C1 segment of cervical spinal cord (tissue), 14 donors: Measurements from ENCODE around the gene UMPS.
"Not testable (repeated sequence)": the region's sequence is repeated elsewhere in the genome, so short reads cannot be mapped to it uniquely, and the experiment has no call there.

ENCODE experiments used
- DNase-seq, 14 donors: peaks; one replicate each; lab custom pipeline; 2025; lab: John Stamatoyannopoulos, UW

Gene UMPS

DNA sequence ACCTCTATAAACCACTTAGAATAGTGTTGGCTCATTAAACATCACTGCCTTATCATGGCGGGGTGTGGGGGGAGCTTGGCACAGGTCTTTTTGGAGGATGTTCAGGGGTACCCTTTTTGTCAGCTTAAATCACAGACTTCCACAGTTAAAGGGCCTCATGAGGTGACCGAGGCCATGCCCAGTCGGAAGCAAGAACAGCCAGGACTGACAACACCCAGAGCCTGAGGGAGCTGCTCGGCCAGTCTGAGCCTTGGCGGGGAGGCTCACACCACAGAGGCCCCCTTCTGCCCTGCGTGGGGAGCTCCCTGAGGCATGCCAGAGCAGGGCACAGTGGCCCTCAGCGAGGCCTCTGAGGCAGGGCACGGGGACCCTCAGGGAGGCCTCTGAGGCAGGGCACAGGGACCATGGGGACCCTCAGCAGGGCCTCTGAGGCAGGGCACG is 49.5 kb downstream of the UMPS start:
- DNase-seq = peak in 1 of 14 donors; percentile 36

DNA sequence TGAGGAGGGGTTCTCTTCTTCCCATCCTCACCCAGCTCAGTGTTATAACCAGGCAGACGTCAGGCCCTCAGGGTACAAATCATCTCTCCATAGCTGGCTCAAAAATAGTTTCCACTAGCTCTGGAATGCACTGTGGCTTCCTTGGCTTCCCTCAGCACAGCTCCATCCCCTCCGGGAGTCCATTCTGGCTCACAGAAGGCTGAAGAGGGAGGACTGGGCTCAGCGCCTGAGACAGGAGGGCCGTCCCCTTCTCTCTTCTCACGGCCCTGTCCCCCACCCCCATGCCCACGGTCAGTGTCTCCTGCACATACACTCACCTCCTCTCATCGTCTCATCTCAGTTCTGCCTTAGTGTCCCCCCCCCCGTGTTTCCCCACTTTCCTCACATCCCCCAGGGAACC is 50.1 kb downstream of the UMPS start:
- peak in 8 of 14 donors; percentile 40 to 81 (median 74) for DNase-seq

DNA sequence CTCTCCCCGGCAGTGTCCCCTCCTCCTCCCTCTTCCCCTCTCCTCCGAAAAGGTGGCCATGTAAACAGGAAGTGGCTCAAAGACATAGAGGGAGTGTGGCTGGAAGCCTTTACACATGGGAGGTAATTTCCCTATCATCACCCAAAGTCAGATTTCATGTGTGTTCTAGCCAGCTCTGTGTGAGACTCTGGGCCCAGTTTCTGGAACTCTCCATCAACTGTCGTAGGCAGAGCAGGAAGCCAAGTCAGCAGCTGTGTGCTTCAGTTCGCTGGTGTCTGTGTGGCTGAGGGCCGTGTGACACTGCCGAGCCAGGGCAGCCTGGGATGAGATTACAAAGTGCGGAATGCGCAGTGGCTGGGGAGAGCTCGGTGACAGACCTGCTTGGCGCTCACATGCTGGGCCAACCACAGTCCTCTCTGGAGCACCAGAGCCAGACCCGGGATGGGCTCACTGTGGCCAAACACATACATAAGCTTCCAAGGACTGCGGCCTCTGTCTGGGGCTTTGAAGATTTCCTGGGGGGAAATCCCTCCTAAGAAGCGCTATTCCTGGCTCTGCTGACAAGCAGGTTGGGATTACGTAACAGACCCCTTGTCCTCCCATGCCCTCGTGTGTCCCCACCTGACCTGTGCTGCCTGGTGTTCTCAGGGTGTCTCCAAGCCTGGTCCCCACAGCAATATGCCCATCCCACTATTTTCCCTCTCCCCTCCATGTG is 50.7 kb downstream of the UMPS start:
- peak; percentile 39 to 86 (median 72) for DNase-seq

DNA sequence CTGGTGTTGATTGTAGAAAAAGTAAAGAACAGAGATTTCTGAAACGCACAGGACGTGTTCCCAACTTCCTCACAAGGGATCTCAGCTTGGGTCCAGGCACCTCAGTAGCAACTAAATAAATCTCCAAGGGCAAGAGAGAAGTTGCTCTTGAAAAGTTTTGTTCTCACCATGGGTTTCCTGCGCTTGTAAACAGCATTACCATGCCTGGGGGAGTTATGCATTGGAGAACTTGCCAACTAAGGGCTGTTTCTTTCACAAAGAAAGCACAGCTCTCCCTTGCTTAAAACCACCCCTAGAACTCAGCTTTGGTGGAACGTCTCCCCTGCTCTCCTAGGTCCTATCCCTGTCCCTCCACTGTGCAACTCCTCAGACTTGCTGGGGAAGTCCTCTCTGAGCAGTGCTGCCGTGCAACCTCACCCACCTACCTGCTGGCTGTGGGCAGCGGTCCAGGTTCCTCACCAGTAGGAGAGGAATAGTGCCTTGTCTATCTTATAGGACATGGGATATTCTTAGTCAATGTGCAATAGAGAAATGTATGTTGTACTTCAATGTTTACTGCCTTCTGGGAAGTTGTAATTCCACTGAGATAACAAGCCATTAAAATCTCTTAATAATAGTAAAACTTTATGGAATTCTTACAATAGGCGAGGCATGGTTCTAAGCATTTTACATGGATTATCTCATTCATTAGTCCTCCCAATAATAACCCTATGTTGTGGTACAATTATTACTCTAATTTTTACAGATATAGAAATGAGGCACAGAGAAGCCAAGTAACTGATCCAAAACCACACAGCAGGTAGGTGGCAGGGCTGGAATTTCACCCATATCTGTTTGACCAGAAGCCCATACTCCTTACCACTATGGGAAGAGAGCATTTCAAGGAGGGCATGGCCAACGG is 51.5 kb downstream of the UMPS start:
- no peak for DNase-seq

- DNase-seq = not testable (repeated sequence)
These were observed 52.1 kb downstream of the UMPS start for GRCh38 chr3:124782377-124782712.

DNA sequence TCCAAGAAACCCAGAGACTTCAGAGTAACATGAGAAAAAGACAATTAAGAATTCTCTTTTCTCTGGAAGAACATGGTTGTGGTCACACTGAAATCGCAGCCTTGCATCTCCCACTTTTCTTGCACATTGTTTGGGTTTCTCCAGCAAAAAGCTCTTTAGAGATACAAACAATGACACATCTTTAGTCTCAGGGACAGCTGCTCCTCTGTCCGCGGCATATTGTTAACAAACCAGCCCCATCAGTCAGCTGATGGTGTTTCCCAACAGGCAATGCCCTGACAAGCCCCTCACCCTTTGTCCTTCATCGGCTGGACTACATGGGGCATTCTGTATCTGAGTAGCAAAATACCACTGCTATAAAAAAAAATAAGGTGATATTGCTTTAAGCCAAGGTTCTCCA is 53.4 kb downstream of the UMPS start:
- peak in 1 of 14 donors; percentile 26 for DNase-seq

GRCh38 chr3:124784686-124785382 is 54.6 kb downstream of the UMPS start:
- peak in 1 of 14 donors; percentile 26 for DNase-seq

- peak in 1 of 14 donors; percentile 27 for DNase-seq
These were observed 55.7 kb downstream of the UMPS start for GRCh38 chr3:124785973-124786372.

DNA sequence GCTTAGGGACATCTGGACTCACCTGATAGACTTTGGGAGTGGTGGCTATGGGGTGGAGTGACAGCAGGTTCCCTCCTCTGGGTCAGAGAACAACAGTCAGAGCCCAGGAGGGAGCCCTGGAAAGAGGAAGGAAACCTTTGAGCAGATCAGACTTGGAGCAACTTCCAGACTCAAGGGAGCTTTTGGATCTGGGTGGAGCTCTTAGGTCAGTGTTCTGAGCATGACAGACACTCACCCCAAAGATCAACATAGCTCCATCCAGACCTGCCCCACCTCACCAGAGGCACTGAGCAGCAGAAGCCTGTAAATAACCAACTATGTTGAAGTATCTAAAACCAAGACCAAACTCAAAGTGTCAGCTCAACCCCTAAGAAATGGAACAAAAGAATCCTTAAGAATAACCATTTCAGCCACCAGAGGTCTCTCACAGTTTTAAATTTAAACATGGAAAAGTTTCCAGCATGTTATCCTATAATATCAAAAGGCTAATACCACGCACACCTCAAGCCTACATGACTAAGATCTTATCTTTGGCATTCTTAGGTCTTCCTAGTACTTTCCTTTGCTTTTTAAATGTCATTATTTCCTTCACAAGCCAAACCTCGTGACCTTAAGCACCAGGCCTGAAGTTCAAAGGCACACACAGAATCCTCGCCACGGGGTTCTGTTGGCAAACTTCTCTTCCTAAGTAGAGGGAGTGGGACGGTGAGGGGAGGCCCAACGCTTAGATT is 56.4 kb downstream of the UMPS start:
- DNase-seq = no peak

- DNase-seq = no peak
These were observed 57.4 kb downstream of the UMPS start for GRCh38 chr3:124787476-124788195.

GRCh38 chr3:124788254-124788745 is 58.0 kb downstream of the UMPS start:
- DNase-seq = no peak

DNA sequence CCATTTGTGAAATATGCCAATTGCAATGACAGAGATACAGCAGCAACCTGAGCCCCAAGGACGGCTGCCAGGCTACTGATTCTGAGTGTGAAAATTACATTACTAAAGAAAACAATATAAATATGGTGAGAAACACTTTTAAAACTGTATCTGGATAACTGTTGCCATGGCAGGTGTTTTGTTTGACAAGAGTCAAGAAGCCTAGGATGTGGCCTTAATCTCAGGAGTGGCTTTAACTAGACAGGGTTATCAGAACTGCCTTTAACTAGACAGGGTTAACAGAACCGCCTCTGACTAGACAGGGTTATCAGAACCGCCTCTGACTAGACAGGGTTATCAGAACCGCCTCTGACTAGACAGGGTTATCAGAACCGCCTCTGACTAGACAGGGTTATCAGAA is 58.9 kb downstream of the UMPS start:
- DNase-seq = not testable (repeated sequence)

DNA sequence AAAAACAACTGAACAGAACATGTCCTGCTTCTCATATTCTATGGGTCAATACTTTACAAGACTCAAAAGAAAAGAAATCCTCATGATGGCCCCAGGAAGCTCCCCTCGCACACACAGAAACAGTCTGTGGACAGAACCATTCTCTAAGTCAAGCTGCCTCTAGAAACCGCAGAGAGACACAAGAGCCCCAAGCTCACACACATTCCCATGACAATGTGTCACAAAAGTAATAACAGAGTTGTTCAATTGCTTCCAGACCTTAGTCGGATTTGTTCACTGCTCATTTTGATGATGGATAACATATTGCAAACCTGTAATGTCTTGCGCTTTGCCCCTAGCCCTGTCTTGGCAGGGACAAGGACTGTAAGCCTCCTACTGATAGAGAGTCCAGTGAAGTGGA is 60.9 kb downstream of the UMPS start:
- DNase-seq = no peak

DNA sequence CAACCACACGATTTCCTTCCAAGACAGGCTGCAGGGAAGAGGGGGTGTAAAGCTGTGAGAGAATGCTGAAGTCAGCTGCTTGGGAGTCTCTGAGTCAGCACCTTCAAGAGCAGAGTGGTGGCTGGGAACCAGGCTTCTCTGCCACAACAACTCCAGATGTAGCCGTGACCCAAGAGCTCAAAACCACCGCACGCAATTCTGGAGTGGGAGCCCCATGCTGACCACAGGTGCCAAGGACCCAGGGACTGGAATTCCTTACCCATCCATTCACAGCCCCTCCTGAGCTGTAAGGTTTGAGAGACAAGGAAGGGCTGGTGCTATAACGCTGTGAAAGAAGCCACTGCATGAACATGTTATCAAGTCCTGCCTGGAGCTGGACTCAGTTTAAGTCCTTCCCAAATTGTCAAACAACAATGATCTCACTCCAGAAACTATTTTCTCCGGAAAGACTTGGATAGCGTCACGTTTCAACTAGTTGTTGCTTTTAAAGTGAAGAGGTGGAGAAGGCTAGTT is 61.4 kb downstream of the UMPS start:
- peak in 2 of 14 donors; percentile 26 to 27 for DNase-seq

DNA sequence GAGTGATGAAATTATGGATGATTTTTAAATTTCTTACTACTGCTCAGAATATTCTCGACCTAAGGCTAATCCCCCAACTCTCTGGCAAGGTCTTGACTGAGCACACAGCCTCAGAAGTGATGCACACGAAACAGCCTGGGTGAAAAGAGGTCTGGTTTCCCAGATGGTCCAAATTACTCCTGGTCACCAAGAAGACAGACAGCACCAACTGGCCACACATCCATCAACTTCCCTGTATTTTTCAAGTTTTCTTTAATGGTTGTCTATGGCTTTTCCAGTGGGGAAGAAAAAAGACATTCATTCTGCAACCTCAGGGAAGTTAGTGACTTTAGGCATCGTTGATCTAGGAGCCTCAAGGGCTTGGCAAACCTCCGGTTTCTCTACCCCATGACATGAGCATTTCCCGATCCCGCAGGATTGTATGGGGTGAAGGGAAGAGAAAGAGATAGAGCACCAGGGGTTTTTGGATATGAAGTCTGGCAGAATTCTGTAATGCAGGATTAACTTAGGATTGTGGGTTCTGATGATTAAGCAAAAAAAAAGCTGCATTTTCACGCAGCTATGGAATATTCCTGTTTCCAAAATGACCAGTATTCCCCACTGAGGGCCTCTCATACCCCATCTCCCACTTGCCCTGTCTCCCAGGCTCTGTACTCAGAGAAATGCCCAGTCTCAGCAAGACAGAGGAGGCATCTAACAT is 62.2 kb downstream of the UMPS start:
- no peak for DNase-seq

- DNase-seq = no peak
These were observed 62.9 kb downstream of the UMPS start for GRCh38 chr3:124793054-124793739.

- no peak for DNase-seq
These were observed 66.2 kb downstream of the UMPS start for GRCh38 chr3:124796477-124796876.

GRCh38 chr3:124797426-124797945 is 67.2 kb downstream of the UMPS start:
- DNase-seq = peak in 1 of 14 donors; percentile 50
